Stimulated activated CD4-positive, alpha-beta T cell treated with anti-CD3 and anti-CD28 coated beads, Interleukin-2, amount 100 ng/mL, for 24 hours (primary cell): ENCODE data around the gene TGM6.

Source experiments
- DNase-seq, 2 donors: peaks; one replicate each; pipeline ENCODE4 v3.0.0-alpha.2; 2020

Gene TGM6

GRCh38 chr20:2380601-2381000 is at the start of gene TGM6:
Gene TGM6 (plus strand): TSS chr20:2380901. CDS start chr20:2380969, 68 bp downstream.
- no peak for DNase-seq

DNA sequence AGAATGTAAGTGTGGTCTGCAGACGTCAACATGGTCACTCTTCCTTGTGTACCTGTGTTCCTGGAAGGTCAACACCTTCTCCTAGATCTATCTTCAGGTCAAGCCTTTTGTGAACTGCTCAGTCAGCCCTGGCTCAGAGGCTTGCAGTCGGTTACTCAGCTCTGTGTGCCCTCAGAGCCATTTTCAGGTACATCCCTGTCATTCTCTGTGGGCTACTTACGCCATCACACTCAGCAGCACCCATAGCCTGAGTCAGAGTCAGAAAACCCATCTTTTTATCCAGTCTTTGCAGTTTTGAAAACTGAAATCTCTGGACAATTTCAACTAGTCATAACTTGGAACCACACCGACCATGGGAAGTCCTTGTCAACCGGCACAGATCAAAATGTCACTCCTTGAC is 49.6 kb upstream of the TGM6 start:
- no peak for DNase-seq

- DNase-seq: no peak
Measured at GRCh38 chr20:2331901-2332565, 48.7 kb upstream of the TGM6 start.

DNA sequence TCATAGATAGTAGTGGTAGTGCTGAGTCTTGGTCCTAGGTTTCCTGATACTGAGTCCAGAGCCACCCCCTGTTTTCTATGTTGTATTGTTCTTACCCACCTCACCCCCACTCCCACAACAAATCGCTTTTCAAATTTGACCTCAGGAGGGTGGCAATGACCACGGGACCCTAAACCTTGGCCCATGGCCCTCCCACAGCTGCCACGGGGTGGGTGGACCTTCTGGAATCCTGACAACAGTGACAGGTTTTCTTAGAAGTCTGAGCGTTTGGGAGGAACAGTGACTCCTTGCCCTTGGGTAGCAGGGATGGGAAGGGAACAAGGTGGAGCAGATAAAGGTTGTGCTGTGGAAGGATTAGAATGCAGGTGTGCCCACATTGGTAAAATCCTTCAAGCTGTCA is 48.0 kb upstream of the TGM6 start:
- DNase-seq: no peak

DNA sequence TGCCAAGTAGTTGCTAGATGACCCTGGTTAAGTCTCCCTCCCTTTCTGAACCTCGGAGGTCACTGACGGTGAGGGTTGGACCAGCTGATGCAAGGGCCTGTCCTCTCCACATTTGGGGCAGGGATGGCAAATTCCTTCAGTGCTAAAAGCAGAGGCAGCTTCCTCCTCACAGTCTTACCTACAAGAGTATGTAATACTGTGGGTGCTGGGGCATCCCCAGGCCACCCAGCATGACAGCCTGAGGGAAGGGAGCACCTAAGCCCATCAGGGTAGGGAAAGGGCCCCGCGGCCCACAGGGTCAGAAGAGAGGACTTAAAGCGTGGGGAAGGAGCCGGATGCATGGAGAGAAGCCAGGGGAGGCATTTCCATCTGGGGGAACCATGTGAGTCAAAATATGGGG is 46.9 kb upstream of the TGM6 start:
- no peak for DNase-seq

GRCh38 chr20:2335096-2335870 is 45.4 kb upstream of the TGM6 start:
- DNase-seq: no peak

- no peak for DNase-seq
Measured at GRCh38 chr20:2336471-2336870, 44.2 kb upstream of the TGM6 start.

GRCh38 chr20:2337142-2337541 is 43.6 kb upstream of the TGM6 start:
- DNase-seq: no peak

GRCh38 chr20:2338411-2339066 is 42.2 kb upstream of the TGM6 start:
- no peak for DNase-seq

DNA sequence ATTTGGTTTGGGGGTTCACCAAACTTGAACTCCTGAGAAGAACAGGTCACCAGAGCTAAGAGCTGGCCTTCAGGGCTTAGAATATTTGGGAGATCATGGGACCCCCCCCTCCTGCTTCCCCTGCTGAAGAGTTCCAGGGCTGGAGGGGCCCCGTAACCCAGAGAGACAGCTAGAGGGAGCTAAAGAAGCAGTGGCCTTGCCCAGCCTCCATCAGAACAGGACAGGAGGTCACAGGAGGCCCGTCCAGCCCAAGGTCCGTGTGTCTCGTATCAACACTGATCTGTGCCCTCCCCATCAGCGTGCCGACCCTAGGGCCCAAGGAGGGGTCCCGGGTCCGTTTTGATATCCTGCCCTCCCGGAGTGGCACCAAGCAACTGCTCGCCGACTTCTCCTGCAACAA is 40.6 kb upstream of the TGM6 start:
- no peak for DNase-seq

- no peak for DNase-seq
Measured at GRCh38 chr20:2340823-2341222, 39.9 kb upstream of the TGM6 start.

- no peak for DNase-seq
Measured at GRCh38 chr20:2341336-2341735, 39.4 kb upstream of the TGM6 start.

- no peak for DNase-seq
Measured at GRCh38 chr20:2342243-2342642, 38.5 kb upstream of the TGM6 start.

DNA sequence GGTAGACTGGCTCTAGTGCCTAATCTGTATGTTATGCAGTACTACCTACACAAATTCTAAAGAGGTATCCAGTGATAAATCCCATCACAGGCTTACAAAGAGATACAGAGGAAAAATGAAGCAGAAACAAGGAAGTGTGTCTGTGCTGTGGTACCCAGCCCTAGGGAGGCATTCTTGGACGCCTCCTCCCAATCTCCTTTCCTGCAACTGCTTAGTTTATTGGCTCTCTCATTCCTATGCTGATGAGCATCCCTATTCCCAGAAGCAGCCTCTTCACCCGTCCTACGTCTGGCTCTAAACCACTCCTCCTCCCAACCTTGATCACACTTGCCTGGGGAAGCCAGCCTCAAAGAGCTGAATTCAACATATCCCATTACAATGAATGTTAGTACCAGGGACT is 34.5 kb upstream of the TGM6 start:
- DNase-seq: no peak

DNA sequence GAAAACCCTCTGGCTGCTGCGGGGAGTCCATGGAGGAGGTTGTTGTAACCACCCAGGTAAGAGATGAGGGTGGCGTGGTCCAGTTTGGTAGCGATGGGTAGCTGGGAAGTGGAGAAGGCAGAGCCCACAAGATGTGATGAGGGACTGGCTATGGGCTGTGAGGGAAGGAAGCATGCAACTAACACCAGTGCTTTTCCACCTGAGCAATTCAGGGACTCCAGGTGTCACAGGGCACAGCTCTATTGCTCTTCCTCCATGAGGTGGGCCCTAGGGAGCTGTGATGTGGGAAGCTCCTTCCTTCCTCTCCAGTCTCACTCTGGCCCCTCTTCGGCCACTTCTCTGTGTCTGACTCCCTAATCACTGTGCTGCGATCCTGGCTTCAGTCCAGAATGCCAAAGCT is 32.4 kb upstream of the TGM6 start:
- DNase-seq: no peak

- no peak for DNase-seq
Measured at GRCh38 chr20:2349801-2350200, 30.9 kb upstream of the TGM6 start.

DNA sequence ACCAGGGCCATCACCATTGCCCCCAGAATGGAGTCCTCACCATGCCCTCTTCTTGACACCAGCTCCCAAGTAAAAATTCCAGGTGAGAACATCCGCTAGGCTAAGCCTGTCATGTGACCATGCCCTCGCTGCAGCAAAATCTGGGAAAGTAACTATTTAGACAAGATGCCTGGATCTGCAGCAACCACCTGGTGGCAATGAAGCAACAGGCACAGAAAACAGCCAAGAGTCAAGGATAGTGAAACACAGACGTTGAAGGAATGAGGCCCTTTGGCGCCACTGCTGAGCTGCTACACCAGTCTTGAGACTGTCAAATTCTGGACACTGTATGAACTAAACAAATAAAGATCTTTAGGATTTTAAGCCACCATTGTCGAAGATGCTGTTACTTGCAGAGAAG is 30.1 kb upstream of the TGM6 start:
- DNase-seq: no peak

GRCh38 chr20:2353231-2353630 is 27.5 kb upstream of the TGM6 start:
- no peak for DNase-seq

DNA sequence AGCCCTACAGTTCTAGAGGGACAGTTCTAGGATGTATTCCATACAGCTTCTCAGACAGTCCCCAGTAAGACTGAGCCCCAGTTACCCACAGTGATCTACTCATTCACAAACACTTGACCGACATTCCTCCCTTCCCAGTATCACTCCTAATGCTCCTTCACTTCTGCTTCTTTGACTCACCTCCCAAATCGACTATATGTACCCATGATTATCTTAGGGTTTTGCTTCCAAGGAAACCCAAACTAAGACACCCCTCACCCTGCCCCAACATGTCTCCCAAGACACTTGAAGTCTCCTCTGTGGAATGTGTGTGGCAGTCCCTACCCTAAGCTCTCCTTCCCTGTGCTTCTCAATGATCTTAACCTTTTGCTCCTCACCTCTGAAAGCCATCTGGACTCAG is 23.6 kb upstream of the TGM6 start:
- no peak for DNase-seq

- no peak for DNase-seq
Measured at GRCh38 chr20:2358006-2358405, 22.7 kb upstream of the TGM6 start.

DNA sequence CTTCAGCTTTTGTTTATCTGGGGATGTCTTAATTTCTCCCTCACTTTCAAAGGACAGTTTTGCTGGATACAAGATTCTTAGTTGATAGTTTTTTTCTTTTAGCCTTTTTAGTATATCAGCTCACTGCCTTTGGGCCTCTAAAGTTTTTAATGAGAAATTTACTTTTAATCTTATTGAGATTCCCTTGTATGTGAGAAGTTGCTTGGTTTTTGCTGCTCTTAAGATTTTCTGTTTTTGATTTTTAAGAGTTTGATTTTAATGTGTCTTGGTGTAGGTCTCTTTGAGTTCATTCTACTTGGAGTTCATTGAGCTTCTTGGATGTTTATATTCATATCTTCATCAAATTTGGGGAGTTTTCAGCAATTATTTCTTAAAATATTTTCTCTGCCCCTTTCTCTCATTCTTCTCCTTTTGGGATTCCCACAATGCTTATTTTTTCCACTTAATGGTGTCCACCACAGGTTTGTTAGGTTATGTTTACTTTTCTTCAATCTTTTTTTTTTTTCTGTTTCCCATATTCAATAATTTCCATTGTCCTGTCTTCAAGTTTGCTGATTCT is 19.6 kb upstream of the TGM6 start:
- DNase-seq: no peak

DNA sequence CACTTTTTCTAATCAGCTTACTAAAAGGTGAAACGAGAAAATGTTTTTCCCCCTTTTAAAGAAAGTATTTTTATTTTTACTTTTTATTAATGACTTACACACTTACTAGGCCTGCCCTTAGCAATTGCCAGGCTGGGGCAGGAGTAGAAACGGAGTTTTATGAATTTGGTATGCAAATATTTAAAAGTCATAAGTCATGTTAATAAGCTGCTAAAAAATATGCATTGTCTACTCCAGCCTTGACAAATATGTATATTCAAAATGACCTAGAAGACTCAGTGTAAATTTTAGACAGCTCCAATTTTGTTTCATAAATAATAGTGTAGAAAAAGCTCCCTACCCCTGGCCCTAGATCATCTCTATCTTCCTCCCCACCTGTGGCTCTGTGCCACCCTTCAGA is 17.5 kb upstream of the TGM6 start:
- DNase-seq: no peak

GRCh38 chr20:2363587-2363986 is 17.1 kb upstream of the TGM6 start:
- no peak for DNase-seq

DNA sequence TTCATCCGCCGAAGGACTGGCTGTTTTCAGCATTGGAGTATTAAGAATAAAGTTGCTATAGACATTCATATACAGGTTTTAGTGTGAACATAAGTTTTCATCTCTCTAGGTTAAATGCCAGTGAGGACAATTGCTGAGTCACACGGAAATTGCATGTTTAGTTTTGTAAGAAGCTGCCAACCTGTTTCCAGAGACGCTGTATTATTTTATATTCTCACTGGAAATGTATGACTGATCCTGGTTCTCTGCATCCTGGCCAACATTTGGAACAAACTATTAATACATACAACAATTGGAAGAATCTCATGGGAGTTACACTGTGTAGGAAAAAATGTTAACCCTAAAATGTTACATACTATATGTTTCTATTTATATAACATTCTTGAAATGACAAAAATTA is 16.7 kb upstream of the TGM6 start:
- DNase-seq: no peak
